ENCODE data around the gene SOHLH1.
"Not testable (repeated sequence)": the region's sequence is repeated elsewhere in the genome, so short reads cannot be mapped to it uniquely, and the experiment has no call there.

The SOHLH1 gene

GRCh38 chr9:135678236-135679017 is 20.9 kb downstream of the SOHLH1 start:
- no peak for DNase-seq (ENCODE audit: low read depth, low spot score)

GRCh38 chr9:135677641-135678168 is 21.6 kb downstream of the SOHLH1 start:
- DNase-seq (ENCODE audit: low read depth, low spot score): no peak

- no peak for DNase-seq (ENCODE audit: low read depth, low spot score)
These were observed 22.4 kb downstream of the SOHLH1 start for GRCh38 chr9:135676891-135677290.

GRCh38 chr9:135674977-135675376 is 24.3 kb downstream of the SOHLH1 start:
- no peak for DNase-seq (ENCODE audit: low read depth, low spot score)

DNA sequence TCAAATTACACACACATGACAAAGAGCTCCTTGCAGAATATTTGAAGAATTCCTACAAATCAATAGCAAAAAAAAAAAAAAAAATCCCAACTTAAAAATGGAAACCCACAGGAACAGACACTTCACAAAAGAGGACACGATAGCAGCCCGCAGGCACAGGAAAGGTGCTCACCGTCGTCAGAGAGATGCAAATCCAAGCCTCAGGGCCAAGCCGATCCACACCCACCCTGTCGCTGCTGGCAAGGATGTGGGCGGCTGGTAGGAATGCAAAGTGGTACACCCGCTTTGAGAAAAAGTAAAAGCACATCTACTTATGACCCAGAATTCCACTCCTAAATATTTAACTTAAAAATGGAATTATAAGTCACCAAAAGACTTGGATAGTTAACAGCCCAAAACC is 25.3 kb downstream of the SOHLH1 start:
- no peak for DNase-seq (ENCODE audit: low read depth, low spot score)

- not testable (repeated sequence) for DNase-seq (ENCODE audit: low read depth, low spot score)
These were observed 26.5 kb downstream of the SOHLH1 start for GRCh38 chr9:135672786-135673185.

DNA sequence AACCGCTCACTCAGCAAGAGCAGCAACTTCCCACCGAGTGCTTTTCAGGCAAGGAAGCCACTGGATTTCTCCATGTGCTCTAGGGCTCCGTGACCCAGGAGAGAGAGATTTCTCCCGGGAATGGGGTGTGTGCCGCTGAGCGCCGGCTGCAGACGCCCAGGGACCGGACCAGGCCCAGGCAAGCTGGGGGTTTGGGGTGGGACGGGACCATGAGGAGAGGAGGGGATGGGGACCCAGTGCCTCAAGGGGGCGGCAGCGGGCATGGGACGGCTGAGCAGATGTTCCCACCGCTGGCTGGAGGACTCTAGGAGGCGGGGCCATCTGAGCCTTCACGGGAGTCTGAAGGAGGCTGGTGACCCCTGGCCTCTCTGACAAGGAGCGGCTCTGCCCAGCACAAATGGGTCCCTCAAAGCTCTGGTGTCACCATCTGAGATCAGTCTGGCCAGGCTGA is 27.7 kb downstream of the SOHLH1 start:
- no peak for DNase-seq (ENCODE audit: low read depth, low spot score)

DNA sequence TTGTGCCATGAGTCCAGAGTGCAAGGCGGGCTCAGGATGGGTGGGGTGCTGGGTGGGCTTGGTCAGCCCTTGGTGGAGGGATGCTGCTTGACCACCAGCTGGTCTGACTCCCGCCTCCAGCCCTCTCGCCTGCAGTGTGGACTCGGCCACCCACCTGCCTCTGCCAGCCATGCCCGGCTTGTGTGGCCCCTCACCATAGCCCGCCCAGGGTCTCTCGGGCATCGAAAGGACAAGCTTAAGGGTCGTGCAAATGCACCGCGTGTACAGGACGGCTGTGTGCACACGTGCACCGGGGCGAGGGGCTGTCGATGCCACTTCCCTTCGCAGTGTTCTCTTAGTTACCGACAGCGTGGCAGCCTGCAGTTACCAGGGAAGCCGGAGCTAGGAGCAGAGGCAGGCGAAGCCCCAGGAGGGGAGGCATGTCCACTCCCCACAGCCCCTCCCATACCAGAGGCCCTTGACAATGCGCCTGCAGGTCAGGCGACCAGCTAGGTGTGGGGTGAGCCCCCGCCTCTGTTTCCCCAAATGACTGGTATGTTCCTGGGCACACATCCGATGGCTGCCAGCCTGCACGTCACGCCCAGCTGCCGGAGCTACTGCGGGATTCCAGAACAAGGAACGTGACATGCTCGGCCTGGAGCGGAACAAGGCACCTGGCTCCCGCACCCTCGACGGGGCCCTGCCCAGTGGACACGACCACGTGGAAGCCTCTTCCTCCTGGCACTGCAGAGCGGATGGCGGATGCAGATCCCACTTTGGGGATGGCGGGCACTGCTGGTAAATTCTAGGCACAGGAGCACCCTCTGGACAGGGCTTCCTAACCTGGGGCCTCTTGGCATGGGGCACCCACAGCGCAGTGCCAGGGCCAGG is 28.3 kb downstream of the SOHLH1 start:
- no peak for DNase-seq (ENCODE audit: low read depth, low spot score)

GRCh38 chr9:135669616-135670285 is 29.5 kb downstream of the SOHLH1 start:
- no peak for DNase-seq (ENCODE audit: low read depth, low spot score)

DNA sequence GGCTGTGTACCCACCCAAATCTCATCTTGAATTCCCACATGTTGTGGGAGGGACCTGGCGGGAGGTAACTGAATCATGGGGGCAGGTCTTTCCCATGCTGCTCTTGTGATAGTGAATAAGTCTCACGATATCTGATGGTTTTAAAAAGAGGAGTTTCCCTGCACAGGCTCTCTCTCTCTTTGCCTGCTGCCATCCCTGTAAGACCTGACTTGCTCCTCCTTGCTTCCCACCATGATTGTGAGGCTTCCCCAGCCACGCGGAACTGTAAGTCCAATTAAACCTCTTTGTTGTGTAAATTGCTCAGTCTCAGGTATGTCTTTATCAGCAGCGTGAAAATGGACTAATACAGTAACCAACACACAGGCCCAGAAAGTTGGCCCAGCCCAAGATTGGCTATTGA is 30.3 kb downstream of the SOHLH1 start:
- not testable (repeated sequence) for DNase-seq (ENCODE audit: low read depth, low spot score)

GRCh38 chr9:135667463-135668001 is 31.7 kb downstream of the SOHLH1 start:
- no peak for DNase-seq (ENCODE audit: low read depth, low spot score)

- no peak for DNase-seq (ENCODE audit: low read depth, low spot score)
These were observed 32.5 kb downstream of the SOHLH1 start for GRCh38 chr9:135666534-135667462.

- DNase-seq (ENCODE audit: low read depth, low spot score): no peak
These were observed 33.5 kb downstream of the SOHLH1 start for GRCh38 chr9:135665795-135666189.

GRCh38 chr9:135664801-135665794 is 34.2 kb downstream of the SOHLH1 start:
- no peak for DNase-seq (ENCODE audit: low read depth, low spot score)

DNA sequence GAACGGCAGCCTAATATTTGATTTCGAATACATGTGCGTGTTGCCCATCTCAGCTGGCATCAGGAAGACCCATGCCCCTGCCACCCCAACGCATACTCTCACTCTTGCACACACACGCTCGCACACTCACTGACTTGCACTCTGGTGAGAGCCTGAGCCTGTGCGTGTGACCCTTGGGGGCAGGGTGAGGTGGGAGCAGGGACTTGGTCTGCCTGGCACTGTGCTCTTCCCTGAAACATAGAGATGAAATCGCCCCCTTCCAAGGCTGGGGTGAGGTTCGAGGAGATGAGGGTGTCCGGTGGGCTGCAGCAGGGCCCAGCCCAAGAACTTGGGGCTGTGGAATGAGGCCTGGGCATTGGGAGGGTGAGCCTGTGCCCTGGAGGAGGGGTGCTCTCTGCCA is 35.0 kb downstream of the SOHLH1 start:
- DNase-seq (ENCODE audit: low read depth, low spot score): no peak

DNA sequence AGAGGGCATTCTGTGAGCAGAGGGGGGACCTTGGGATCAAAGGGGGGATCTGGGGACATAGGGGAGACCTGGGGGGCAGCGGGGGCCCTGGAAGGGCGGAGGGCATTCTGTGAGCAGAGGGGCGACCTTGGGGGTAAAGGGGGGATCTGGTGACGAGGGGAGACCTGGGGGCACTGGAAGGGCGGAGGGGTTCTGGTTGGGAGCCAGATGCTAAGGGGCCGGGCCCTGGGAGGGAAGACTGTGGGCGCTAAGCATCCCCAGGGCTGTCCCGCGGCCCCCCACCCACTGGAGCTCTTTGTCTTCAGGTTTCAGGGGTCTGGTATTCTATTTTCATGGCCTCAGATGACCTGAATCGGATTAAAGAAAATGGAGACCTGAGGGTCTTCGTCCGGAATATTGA is 35.4 kb downstream of the SOHLH1 start:
- no peak for DNase-seq (ENCODE audit: low read depth, low spot score)

- no peak for DNase-seq (ENCODE audit: low read depth, low spot score)
These were observed 35.9 kb downstream of the SOHLH1 start for GRCh38 chr9:135663451-135663770.

DNA sequence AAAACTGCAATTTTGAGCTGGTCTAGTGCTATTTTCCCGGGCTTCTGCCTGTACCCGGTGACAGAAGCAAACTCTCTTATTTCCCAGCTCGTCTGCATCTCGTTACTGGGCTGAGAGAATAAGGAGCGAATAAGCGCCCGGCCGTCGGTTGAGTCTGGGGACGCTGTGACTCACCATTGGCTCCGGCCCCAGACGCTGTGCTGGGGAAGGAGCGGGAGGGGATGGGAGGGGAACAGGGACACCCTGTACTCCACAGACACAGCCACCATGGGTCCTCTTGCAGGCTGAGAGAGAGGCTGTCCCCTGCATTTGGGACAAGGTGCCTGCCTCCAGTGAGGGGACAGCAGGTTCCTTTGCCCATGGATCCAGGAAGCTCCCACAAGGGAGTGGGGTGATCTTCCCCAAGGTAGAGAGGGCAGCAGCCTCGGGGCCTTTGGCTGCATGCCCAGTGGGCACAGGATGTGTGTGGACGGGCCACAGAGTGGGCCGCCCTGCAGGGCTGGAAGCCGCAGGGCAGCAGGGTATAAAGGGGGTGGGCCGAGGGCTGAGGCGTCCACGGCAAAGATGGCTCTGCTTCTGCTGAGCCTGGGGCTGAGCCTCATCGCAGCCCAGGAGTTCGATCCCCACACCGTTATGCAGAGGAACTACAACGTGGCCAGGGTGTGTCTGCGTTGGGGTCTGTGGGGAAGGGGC is 36.4 kb downstream of the SOHLH1 start, which contains the start of gene LCN9:
Gene LCN9 (plus strand): TSS at position 552 of the 693 bp plus-strand sequence. CDS start 13 bp downstream, at position 565.
- DNase-seq (ENCODE audit: low read depth, low spot score): no peak

Measured in activated CD4-positive, CD25-positive, alpha-beta regulatory T cell treated with anti-CD3 and anti-CD28 coated beads, Interleukin-2, amount 50 U/mL, for 16 hours (primary cell).